ENCODE data around the gene FAM151B.
"Not testable (repeated sequence)": the region's sequence is repeated elsewhere in the genome, so short reads cannot be mapped to it uniquely, and the experiment has no call there.

FAM151B gene

GRCh38 chr5:80507663-80508062, 19.8 kb downstream of the FAM151B start:
- no peak for DNase-seq

- no peak for DNase-seq
Measured at GRCh38 chr5:80508844-80509243, 20.9 kb downstream of the FAM151B start.

- DNase-seq, result no peak
Measured at GRCh38 chr5:80509362-80509761, 21.5 kb downstream of the FAM151B start.

- no peak for DNase-seq
Measured at GRCh38 chr5:80516826-80517225, 28.9 kb downstream of the FAM151B start.

- DNase-seq, result no peak
Measured at GRCh38 chr5:80540691-80541090, 52.8 kb downstream of the FAM151B start.

GRCh38 chr5:80541392-80541791, 53.5 kb downstream of the FAM151B start:
- DNase-seq, result no peak

GRCh38 chr5:80554646-80555045, 66.7 kb downstream of the FAM151B start:
- DNase-seq, result no peak

- no peak for DNase-seq
Measured at GRCh38 chr5:80555099-80555498, 67.2 kb downstream of the FAM151B start.

- no peak for DNase-seq
Measured at GRCh38 chr5:80559244-80559643, 71.3 kb downstream of the FAM151B start.

GRCh38 chr5:80565330-80565729, 77.4 kb downstream of the FAM151B start:
- DNase-seq, result no peak

- no peak for DNase-seq
Measured at GRCh38 chr5:80566711-80567259, 78.9 kb downstream of the FAM151B start.

- DNase-seq, result no peak
Measured at GRCh38 chr5:80568251-80568650, 80.4 kb downstream of the FAM151B start.

- no peak for DNase-seq
Measured at GRCh38 chr5:80569086-80569960, 81.4 kb downstream of the FAM151B start.

- DNase-seq, result no peak
Measured at GRCh38 chr5:80569961-80570786, 82.3 kb downstream of the FAM151B start, which contains the start of gene ANKRD34B. Gene ANKRD34B (minus strand): TSS chr5:80570280. CDS start chr5:80560019, 10,261 bp downstream.

GRCh38 chr5:80573062-80573461, 85.2 kb downstream of the FAM151B start:
- DNase-seq, result no peak

- no peak for DNase-seq
Measured at GRCh38 chr5:80576383-80576782, 88.5 kb downstream of the FAM151B start.

GRCh38 chr5:80577707-80578106, 89.8 kb downstream of the FAM151B start:
- no peak for DNase-seq

- no peak for DNase-seq
Measured at GRCh38 chr5:80579050-80579449, 91.2 kb downstream of the FAM151B start.

- DNase-seq, result not testable (repeated sequence)
Measured at GRCh38 chr5:80580291-80580690, 92.4 kb downstream of the FAM151B start.

- no peak for DNase-seq
Measured at GRCh38 chr5:80584770-80585169, 96.9 kb downstream of the FAM151B start.

- no peak for DNase-seq
Measured at GRCh38 chr5:80588858-80589540, 101.1 kb downstream of the FAM151B start.

- DNase-seq, result no peak
Measured at GRCh38 chr5:80590766-80591165, 102.9 kb downstream of the FAM151B start.

GRCh38 chr5:80591352-80591751, 103.5 kb downstream of the FAM151B start:
- DNase-seq, result no peak
